Cardiac muscle cell (in vitro differentiated cells and primary cell): ENCODE data around the gene AIFM1. TPM values are rescaled to one million over a fixed set of nuclear protein-coding genes. Genes with fewer than 3 reads are reported as not detected.

ENCODE experiments used
- DNase-seq, 2 donors: peaks; one replicate each; pipeline versions ENCODE4 v3.0.0 to v3.0.0-alpha.2; 2010 to 2017; ENCODE audit warnings: low read depth in 1 of 2, low spot score in 1 of 2
- H3K27ac ChIP-seq: fragments of 200-600 bp; sonication (generic); 2 replicates; pipeline ENCODE4 v1.5.1; 2016
- H3K27me3 ChIP-seq: fragments of 200-600 bp; sonication (generic); 2 replicates; pipeline ENCODE4 v1.6.0; 2016; ENCODE audit warnings: control low read depth
- H3K36me3 ChIP-seq: fragments of 200-600 bp; sonication (generic); 2 replicates; pipeline ENCODE4 v1.5.1; 2016; ENCODE audit warnings: control low read depth
- H3K4me1 ChIP-seq: fragments of 200-600 bp; sonication (generic); 2 replicates; pipeline ENCODE4 v1.8.1; 2017; ENCODE audit warnings: low read depth, mild to moderate bottlenecking, mixed run types
- H3K4me3 ChIP-seq: fragments of 200-600 bp; sonication (generic); 2 replicates; pipeline ENCODE4 v1.5.1; 2016; ENCODE audit warnings: mild to moderate bottlenecking
- H3K9me3 ChIP-seq: fragments of 200-600 bp; sonication (generic); 2 replicates; pipeline ENCODE4 v1.5.1; 2017; ENCODE audit warnings: low read depth, mild to moderate bottlenecking, control low read depth
- CTCF ChIP-seq: IDR thresholded peaks from 2 replicates; pipeline ENCODE4 v1.5.1; 2012; ENCODE audit warnings: low read depth, mild to moderate bottlenecking, low read length
- polyA plus RNA-seq: library from polyadenylated mRNA; unstranded; fragments of >200 nt; fragmentation: Nextera tagmentation; extraction: Ambion mirVana; gene quantifications from 2 replicates; pipeline ENCODE4 v1.2.1, GENCODE V29; 2016
- total RNA-seq: library from RNA; depleted of rRNA; stranded (reverse); fragments of >200 nt; gene quantifications from 2 replicates; pipeline ENCODE4 v1.2.3, GENCODE V29; 2016

The AIFM1 gene
- total and polyA plus RNA-seq, 2 experiments from 2014 or later: 53.6 to 184 TPM

GRCh38 chrX:130083656-130084382 lies 81.8 kb downstream of the AIFM1 start:
- Histone ChIP-seq H3K36me3 (no peaks in the 10 kb centered on the region), H3K4me3 (no peak overlapping the region), H3K4me1 (no peaks in the 10 kb centered on the region), H3K27me3 (no peaks in the 10 kb centered on the region), H3K27ac (no peak overlapping the region), H3K9me3 (no peaks in the 10 kb centered on the region)
- TF ChIP-seq CTCF: no peak
- DNase-seq: no peak

GRCh38 chrX:130083107-130083490 lies 82.5 kb downstream of the AIFM1 start:
- Histone ChIP-seq H3K4me3 (no peak overlapping the region), H3K36me3 (no peaks in the 10 kb centered on the region), H3K27me3 (no peaks in the 10 kb centered on the region), H3K27ac (no peak overlapping the region), H3K9me3 (no peaks in the 10 kb centered on the region), H3K4me1 (no peaks in the 10 kb centered on the region)
- no peak for TF ChIP-seq CTCF
- DNase-seq: no peak

- Histone ChIP-seq H3K4me1 (no peaks in the 10 kb centered on the region), H3K9me3 (no peaks in the 10 kb centered on the region), H3K36me3 (no peaks in the 10 kb centered on the region), H3K27ac (no peak overlapping the region), H3K27me3 (no peaks in the 10 kb centered on the region), H3K4me3 (no peak overlapping the region)
- DNase-seq: peak in 1 of 2 donors; percentile 9
- no peak for TF ChIP-seq CTCF
Measured at GRCh38 chrX:130082244-130083106, 83.2 kb downstream of the AIFM1 start.

- no peak for DNase-seq
- no peak overlapping the region for H3K27ac ChIP-seq
- H3K4me1 ChIP-seq: no peaks in the 10 kb centered on the region
- no peak overlapping the region for H3K4me3 ChIP-seq
- no peak for TF ChIP-seq CTCF
- H3K27me3 ChIP-seq: no peaks in the 10 kb centered on the region
- no peaks in the 10 kb centered on the region for H3K9me3 ChIP-seq
- H3K36me3 ChIP-seq: no peaks in the 10 kb centered on the region
Measured at GRCh38 chrX:130081421-130082045, 84.1 kb downstream of the AIFM1 start.

GRCh38 chrX:130080791-130081367 lies 84.8 kb downstream of the AIFM1 start:
- Histone ChIP-seq H3K27ac (no peak overlapping the region), H3K4me1 (no peaks in the 10 kb centered on the region), H3K9me3 (no peaks in the 10 kb centered on the region), H3K36me3 (no peaks in the 10 kb centered on the region), H3K27me3 (no peaks in the 10 kb centered on the region), H3K4me3 (no peak overlapping the region)
- DNase-seq: no peak
- TF ChIP-seq CTCF: no peak
